ENCODE results near the gene TMEM52.

GRCh38 chr1:1899967-1900327, 19.1 kb downstream of the TMEM52 start:
- TF ChIP-seq POLR2AphosphoS5 (IDR thresholded peaks at IDR 0.05) (no peak), CTCF (IDR thresholded peaks at IDR 0.05) (no peak), POLR2A (IDR thresholded peaks at IDR 0.05) (no peak)

All from gastroesophageal sphincter (tissue), 3 donors.